Measurements from ENCODE around the gene CABLES1.

Gene CABLES1

GRCh38 chr18:23194997-23195957 lies 60.0 kb downstream of the CABLES1 start:
- no peak for DNase-seq (ENCODE audit: low read depth)

- DNase-seq (ENCODE audit: low read depth), result no peak
These were observed 61.1 kb downstream of the CABLES1 start for GRCh38 chr18:23196119-23197007.

GRCh38 chr18:23198217-23198845 lies 63.0 kb downstream of the CABLES1 start:
- no peak for DNase-seq (ENCODE audit: low read depth)

GRCh38 chr18:23200756-23201155 lies 65.5 kb downstream of the CABLES1 start:
- no peak for DNase-seq (ENCODE audit: low read depth)

GRCh38 chr18:23201741-23202140 lies 66.5 kb downstream of the CABLES1 start:
- DNase-seq (ENCODE audit: low read depth), result no peak

GRCh38 chr18:23203891-23204432 lies 68.7 kb downstream of the CABLES1 start:
- DNase-seq (ENCODE audit: low read depth), result no peak

GRCh38 chr18:23204589-23205235 lies 69.4 kb downstream of the CABLES1 start:
- DNase-seq (ENCODE audit: low read depth), result no peak

GRCh38 chr18:23205980-23206379 lies 70.7 kb downstream of the CABLES1 start:
- no peak for DNase-seq (ENCODE audit: low read depth)

- no peak for DNase-seq (ENCODE audit: low read depth)
These were observed 72.1 kb downstream of the CABLES1 start for GRCh38 chr18:23207191-23207955.

- DNase-seq (ENCODE audit: low read depth), result no peak
These were observed 72.7 kb downstream of the CABLES1 start for GRCh38 chr18:23207994-23208393.

GRCh38 chr18:23208600-23208999 lies 73.3 kb downstream of the CABLES1 start:
- no peak for DNase-seq (ENCODE audit: low read depth)

- DNase-seq (ENCODE audit: low read depth), result no peak
These were observed 73.7 kb downstream of the CABLES1 start for GRCh38 chr18:23209031-23209430.

- DNase-seq (ENCODE audit: low read depth), result no peak
These were observed 74.5 kb downstream of the CABLES1 start for GRCh38 chr18:23209796-23210195.

- no peak for DNase-seq (ENCODE audit: low read depth)
These were observed 75.2 kb downstream of the CABLES1 start for GRCh38 chr18:23210526-23210925.

GRCh38 chr18:23211146-23211545 lies 75.9 kb downstream of the CABLES1 start:
- no peak for DNase-seq (ENCODE audit: low read depth)

- DNase-seq (ENCODE audit: low read depth), result no peak
These were observed 76.9 kb downstream of the CABLES1 start for GRCh38 chr18:23212161-23212560.

GRCh38 chr18:23213200-23213599 lies 77.9 kb downstream of the CABLES1 start:
- DNase-seq (ENCODE audit: low read depth), result no peak

- DNase-seq (ENCODE audit: low read depth), result no peak
These were observed 82.5 kb downstream of the CABLES1 start for GRCh38 chr18:23217781-23218180.

- no peak for DNase-seq (ENCODE audit: low read depth)
These were observed 85.1 kb downstream of the CABLES1 start for GRCh38 chr18:23220355-23220754.

- no peak for DNase-seq (ENCODE audit: low read depth)
These were observed 88.4 kb downstream of the CABLES1 start for GRCh38 chr18:23223641-23224040.

GRCh38 chr18:23225503-23225902 lies 90.2 kb downstream of the CABLES1 start:
- no peak for DNase-seq (ENCODE audit: low read depth)
